Right forelimb (tissue), 1 donor: ENCODE measurements around the gene ITPR2.
"Not testable (repeated sequence)": the region's sequence is repeated elsewhere in the genome, so short reads cannot be mapped to it uniquely, and the experiment has no call there.

Source experiments
- DNase-seq: peaks from one replicate; pipeline ENCODE4 v3.0.0-alpha.2; 2018

Gene ITPR2

DNA sequence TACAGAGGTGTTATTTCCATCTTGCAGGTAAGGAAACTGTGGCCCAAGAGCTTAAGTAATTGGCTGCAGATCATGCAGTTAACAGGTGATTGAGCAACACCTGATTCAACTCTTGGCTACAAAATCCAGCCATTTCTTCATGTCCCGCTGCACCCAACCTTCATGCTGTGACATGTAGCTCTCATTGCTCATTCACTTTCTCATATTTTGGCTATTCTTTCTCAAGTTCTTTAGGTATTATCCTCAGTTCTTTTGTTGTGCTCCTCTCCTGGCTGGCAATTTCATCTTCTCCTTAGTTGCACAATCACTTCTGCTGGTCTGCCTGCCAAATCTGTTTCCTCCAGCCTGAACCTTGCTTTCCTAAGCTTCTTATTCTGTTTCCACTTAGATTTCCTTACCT is 336.8 kb downstream of the ITPR2 start:
- DNase-seq = no peak

DNA sequence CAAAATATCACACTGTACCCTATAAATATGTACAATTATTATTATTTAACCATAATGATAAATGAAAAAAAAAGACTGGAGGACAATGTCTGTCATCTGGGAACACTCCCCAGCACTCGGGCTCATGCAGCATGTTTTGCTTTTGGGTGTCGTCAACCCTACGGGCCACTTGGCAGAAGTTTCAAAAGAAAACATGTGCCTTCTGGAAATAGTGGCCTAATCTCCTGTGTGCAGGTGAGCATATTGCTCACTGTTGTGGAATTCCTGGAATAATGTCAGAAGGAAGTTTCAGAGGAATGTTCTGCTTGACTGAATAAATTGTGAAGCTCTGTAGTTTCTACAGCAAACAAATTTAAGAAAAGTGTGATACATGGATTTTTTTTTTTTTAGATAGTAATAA is 339.3 kb downstream of the ITPR2 start:
- no peak for DNase-seq

DNA sequence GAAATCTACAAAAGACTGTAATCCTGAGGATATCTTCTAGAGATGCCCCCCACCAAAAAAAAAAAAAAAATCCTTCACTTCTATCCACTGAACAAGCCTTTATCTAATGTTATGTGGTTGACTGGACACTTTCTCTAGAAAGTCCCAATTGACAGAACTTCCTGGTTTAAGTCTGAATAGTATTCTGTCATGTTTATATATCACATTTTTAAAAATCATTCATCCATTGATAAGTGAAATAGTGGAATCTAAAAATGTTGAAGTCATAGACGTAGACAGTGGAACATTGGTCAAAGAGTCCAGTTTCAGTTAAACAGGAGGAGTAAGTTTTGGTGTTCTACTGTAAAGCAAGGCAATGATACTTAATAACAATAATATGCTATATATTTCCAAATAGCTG is 340.6 kb downstream of the ITPR2 start:
- no peak for DNase-seq

GRCh38 chr12:26489908-26490307 is 343.1 kb downstream of the ITPR2 start:
- DNase-seq = no peak

GRCh38 chr12:26488351-26488750 is 344.6 kb downstream of the ITPR2 start:
- DNase-seq = no peak

DNA sequence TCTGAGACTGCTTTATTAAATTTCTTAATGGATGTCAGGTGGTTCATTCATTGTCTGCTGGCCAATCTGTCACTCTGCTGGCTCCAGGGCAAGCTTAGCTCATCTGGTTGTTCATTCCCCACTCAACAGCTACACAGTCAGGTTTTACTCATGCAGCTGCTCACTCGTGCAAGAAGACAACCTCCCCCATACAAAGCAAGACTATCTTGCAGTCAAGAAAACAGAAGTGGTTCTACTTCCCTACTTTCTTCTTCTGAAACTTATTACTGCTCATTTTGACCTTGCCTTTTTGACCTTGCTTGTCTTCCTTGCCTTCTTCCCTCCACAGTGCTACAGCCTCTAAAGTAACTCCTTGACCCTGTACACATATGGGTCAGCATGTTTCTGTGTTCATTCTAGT is 359.7 kb downstream of the ITPR2 start:
- DNase-seq = no peak

GRCh38 chr12:26471560-26471959 is 361.4 kb downstream of the ITPR2 start:
- no peak for DNase-seq

DNA sequence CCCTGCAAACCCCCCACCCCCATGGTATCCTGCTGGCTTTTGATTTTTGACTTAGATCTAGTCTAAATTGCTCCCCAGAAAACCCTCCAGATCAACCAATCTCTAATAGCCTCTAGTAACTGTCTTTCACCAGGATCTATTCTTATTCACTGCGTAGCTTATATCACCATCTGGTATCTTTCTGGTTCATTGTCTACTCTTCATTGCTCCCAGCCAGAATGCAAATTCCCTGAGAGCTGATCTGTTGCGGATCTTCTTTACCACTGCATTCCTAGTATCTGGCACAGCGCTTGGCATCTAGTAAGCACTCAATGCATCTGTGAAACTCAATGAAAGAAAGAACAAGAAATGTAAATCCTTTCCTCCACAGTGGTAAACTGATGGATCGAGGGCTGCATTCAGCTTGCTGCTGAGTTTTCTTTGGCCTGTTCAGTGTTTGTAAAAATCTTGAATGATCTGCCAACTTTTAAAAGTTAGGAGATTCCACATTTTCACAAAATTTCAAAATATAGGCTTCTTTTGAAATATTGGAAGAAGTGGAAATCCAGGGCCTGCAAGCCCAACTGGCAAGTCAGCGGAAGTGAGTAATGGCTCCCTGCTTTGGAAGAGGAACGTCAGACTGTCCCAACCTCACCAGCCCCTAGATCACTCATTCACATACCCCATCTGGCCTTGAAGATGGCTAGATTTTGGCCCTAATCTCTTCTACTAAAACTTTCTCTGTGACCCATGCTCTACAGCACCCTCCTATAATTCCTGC is 363.4 kb downstream of the ITPR2 start:
- no peak for DNase-seq

DNA sequence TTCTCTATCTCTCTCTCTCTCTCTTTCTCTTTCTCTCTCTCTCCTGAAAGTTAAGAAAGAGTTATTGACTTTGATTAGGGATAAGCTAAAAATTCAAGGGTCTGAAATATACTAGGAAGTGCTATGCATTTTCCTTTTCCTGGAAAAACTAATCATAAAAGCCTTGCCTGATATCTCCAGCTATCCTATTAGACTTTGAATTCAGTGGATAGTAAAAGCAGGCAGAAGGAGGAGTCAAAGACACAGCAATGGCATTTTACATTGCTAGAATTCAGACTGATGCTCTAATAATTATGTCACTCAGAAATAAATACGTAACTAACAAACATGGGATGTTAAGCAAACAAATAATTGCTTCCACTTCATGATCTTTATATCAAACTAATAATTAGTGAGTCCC is 365.6 kb downstream of the ITPR2 start:
- DNase-seq = no peak

DNA sequence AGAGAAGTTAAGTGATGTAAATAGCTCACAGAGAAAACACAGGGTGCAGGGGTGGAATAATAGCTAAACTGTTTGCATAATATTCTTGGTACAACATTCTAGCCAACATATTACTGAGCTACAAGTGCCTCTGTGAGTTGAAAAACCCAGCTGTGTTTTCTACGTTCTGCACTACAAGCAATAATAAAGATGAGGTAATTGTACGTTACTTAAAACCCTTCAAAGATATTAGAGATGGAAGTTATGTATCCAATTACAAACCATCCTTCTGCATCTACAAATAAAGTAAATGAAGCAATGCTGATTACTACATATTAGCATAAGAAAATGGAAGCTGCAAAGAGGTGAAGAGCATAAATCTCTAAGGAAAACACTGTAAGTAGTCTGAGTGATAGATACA is 366.3 kb downstream of the ITPR2 start:
- DNase-seq = no peak

- DNase-seq = no peak
These were observed 367.4 kb downstream of the ITPR2 start for GRCh38 chr12:26465419-26466097.

GRCh38 chr12:26461776-26462175 is 371.2 kb downstream of the ITPR2 start:
- no peak for DNase-seq

DNA sequence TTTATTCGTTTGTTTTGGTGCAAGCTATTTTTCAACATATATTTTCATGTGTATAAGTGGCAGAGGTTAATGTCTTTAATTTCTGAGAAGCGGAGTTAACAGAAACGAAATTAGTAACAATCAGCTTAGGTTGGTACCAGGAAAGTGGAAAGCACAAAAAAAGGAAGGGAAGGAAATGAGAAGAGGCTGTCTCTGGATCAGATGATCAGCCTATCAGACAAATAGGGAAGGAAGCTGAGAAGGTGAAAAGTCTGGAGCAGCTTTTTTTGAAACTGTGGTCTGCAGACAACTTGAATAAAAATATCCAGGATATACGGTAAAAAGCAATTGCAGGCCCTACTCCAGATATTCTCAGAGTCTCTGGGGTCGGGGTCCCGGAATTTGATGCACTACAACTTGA is 372.6 kb downstream of the ITPR2 start:
- DNase-seq = no peak

DNA sequence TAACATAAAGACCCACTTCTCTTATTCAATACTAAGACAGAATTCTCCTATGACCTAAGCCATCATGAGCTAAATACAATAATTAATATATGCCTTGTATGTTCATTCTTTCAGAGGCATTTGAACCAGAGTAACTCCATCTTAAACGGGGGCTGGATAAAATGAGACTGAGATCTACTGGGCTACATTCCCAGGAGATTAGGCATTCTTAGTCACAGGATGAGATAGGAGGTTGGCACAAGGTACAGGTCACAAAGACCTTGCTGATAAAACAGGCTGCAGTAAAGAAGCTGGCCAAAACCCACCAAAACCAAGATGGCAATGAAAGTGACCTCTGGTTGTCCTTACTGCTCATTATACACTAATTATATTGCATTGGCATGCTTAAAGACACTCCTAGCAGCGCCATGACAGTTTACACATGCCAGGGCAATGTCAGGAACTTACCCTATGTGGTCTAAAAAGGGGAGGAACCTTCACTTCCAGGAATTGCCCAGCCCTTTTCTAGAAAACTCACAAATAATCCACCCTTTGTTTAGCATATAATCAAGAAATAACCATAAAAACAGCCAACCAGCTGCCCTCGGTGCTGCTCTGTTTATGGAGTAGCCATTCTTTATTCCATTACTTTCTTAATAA is 376.9 kb downstream of the ITPR2 start:
- no peak for DNase-seq

DNA sequence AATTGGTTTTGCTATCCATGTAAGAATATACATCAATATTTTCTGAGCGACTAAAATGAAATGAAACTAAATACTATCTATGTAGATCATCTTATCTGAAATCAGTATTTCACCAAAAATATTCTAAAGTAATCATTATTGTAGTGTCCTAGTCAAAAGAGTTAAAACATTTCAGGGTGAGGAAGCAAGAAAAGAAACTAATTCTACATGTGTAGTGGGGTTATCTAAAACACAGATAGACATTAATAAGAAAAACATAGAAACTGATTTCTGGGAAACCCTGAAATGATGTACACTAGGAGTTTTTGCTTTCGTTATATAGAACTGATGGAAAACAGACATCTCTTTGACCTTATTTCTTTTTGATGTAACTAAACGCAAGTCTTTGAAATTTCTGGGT is 379.7 kb downstream of the ITPR2 start:
- no peak for DNase-seq

GRCh38 chr12:26452511-26452910 is 380.5 kb downstream of the ITPR2 start:
- no peak for DNase-seq

DNA sequence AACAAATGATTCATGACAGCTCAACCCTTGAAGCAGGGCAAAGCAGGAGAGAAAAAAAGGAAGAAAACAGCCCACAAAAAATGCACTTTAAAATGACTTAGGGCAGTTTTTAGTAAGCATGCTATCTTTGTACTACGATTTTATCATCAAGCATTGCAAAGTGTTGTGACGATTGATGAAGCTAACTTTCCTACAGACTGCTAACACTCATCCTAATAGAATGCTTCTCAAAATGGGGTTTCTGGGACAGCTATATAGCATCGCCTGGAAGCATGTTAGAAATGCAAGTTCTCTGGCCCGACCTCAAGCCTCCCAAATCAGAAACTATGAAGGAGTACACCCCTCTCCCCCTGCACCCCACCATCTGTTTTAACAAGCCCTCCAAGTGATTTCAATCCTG is 381.2 kb downstream of the ITPR2 start:
- no peak for DNase-seq

GRCh38 chr12:26445909-26446308 is 387.1 kb downstream of the ITPR2 start:
- no peak for DNase-seq

DNA sequence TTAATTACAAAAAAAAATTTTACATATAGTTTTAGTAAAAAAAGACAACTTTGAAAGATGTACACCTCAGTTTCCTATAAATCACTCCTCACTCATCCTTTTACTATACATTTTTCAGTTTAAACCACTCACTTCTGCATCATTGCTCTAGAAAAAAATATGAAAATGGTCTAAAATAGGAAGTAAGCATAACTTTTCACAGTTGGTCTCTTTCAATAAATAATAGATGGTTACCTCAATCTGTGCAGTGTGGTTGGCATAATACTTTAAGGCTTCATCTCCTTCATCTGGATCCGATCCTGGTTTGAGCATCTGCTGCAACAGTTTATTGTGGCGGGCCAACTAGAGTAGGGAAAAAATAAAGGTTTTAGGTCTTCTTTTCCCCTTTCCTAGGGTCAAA is 389.7 kb downstream of the ITPR2 start:
- no peak for DNase-seq

GRCh38 chr12:26441434-26441833 is 391.6 kb downstream of the ITPR2 start:
- DNase-seq = no peak

GRCh38 chr12:26435069-26435404 is 398.0 kb downstream of the ITPR2 start:
- no peak for DNase-seq

GRCh38 chr12:26434299-26435068 is 398.5 kb downstream of the ITPR2 start:
- no peak for DNase-seq

- DNase-seq = not testable (repeated sequence)
These were observed 399.3 kb downstream of the ITPR2 start for GRCh38 chr12:26433701-26434100.

- DNase-seq = no peak
These were observed 401.8 kb downstream of the ITPR2 start for GRCh38 chr12:26431211-26431610.
